ENCODE data around the gene ABLIM1.

DNA sequence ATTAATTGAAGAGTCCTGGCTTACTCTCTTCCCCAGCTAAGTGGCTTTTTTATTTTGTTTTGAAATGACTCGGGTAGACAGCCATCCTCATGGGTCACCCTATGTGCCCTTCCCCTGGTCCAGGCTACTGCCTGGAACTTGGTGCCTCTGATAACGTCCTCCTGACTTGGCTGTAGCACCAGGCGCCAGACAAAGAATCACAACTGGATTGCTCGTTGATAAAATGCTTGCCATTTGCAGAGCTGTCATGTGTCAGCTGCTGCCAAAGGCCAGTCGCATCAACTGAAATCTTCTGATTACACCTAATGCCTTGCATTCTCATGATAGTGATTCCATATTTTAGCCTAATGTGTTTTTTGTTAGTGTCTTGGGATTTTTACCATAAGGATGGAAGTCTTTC, 27.4 kb upstream of the ABLIM1 start:
- TF ChIP-seq CTCF (IDR thresholded peaks at IDR 0.05) (no peak), EP300 (IDR thresholded peaks at IDR 0.05) (no peak)
